ENCODE measurements around the gene OR5AC2.

DNA sequence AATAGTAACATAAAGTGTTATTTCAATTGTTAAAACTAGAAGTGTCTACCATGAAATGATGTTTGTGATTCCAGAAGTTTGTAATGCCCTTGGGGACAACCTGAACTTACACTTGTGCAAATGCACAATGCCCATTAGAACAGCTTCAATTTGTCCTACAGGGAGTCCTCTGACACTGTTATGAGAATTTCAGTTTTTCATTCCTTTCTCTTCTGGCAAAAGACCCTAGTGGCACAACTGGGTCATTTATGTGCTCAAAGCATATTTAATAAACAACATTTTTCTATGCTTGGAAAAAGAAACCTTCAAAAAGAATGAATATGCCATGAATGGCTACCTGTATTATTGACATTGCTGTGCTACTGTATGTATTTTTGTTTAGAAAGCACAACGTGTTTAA lies 43.4 kb downstream of the OR5AC2 start, which contains the start of gene OR5H1:
- TF ChIP-seq, protein P1, sequence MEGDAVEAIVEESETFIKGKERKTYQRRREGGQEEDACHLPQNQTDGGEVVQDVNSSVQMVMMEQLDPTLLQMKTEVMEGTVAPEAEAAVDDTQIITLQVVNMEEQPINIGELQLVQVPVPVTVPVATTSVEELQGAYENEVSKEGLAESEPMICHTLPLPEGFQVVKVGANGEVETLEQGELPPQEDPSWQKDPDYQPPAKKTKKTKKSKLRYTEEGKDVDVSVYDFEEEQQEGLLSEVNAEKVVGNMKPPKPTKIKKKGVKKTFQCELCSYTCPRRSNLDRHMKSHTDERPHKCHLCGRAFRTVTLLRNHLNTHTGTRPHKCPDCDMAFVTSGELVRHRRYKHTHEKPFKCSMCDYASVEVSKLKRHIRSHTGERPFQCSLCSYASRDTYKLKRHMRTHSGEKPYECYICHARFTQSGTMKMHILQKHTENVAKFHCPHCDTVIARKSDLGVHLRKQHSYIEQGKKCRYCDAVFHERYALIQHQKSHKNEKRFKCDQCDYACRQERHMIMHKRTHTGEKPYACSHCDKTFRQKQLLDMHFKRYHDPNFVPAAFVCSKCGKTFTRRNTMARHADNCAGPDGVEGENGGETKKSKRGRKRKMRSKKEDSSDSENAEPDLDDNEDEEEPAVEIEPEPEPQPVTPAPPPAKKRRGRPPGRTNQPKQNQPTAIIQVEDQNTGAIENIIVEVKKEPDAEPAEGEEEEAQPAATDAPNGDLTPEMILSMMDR (IDR thresholded peaks at IDR 0.05), result no peak
- TF ChIP-seq POLR2A (IDR thresholded peaks at IDR 0.05), result no peak

Data from adrenal gland (tissue), 5 donors.